ENCODE measurements around the gene FOS.

FOS gene
- 1.2 to 1,195 (median 72.6) reads per million in 17 experiments for total RNA-seq

DNA sequence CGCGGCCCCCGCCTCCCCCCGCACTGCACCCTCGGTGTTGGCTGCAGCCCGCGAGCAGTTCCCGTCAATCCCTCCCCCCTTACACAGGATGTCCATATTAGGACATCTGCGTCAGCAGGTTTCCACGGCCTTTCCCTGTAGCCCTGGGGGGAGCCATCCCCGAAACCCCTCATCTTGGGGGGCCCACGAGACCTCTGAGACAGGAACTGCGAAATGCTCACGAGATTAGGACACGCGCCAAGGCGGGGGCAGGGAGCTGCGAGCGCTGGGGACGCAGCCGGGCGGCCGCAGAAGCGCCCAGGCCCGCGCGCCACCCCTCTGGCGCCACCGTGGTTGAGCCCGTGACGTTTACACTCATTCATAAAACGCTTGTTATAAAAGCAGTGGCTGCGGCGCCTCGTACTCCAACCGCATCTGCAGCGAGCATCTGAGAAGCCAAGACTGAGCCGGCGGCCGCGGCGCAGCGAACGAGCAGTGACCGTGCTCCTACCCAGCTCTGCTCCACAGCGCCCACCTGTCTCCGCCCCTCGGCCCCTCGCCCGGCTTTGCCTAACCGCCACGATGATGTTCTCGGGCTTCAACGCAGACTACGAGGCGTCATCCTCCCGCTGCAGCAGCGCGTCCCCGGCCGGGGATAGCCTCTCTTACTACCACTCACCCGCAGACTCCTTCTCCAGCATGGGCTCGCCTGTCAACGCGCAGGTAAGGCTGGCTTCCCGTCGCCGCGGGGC, at the start of gene FOS:
Gene FOS, plus strand, starts transcription at position 407 of the 731 bp plus-strand sequence. Its CDS starts 155 bp downstream, at position 562.
- DNase-seq = peak; percentile 94 to 97 (median 96)

DNA sequence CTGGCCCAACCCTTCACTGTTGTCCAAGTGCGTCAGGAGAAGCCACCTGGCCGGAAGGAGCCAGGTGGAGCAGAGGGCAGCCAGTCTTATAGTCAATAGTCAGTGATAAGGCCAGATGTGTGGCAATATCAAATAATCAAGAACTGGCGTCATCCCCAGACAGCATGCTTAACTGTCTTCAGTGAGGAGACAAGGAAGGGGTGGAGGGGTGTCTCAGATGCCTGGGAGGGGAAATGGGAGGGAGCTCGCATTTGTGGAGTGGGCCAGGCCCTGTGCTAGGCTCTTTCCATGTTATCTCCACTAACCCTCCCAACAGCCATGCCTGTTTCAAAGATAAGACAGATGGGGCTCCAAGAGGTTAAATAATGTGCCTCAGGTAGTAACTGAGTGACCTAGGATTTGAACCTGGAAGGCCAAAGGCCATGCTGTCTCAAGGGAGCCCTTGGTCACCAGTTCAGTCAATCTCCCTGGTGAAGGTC, 48.9 kb upstream of the FOS start:
- DNase-seq = no peak

DNA sequence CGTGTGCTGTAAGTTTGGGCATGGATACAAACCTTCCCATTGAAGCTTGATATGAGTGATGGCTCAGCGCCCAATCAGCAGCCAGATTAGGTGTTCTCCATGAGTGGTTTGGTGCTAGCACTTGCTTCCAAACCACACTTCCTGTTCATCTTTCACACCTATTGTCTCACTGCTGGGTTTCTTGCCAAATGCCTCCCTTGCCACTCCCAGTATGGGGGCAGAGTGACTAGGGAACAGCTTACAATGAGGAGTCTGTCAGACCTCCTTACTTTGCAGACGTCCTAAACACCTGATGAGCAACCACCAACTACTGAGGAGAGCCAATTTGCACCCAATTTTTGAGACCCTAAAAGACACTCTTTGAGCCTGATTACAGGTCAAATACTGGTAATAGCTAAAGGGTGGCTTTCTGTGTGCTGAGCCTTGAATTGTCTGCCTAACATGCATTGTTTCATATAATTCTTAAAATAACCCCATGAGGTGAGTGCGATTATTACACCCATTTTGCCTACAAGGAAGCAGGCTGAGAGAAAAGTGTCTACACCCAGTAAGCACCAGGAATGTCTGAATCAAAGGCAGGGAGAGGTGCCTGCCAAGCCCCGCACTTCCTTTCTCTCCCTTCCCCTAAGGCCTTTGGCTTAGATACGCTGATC, 48.4 kb upstream of the FOS start:
- peak; percentile 34 to 59 (median 49) for DNase-seq

DNA sequence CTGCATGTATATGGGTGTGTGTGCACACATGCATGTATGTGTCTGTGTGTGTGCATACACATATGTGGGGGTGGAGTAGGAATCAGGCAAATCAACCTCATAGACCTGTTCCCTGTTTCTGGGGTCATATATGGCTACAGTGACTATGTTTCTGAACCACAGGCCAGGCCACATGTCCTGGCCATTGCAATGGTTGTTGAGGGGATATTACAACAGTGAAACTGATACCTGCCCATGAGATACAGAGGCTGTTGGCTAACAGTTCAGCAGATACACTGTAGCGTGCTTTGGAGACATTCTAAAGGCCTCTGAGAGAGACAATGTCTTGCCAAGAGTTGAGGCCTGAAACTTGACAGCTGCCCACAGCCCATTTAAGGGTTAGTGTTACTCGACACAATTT, 47.3 kb upstream of the FOS start:
- DNase-seq = no peak

DNA sequence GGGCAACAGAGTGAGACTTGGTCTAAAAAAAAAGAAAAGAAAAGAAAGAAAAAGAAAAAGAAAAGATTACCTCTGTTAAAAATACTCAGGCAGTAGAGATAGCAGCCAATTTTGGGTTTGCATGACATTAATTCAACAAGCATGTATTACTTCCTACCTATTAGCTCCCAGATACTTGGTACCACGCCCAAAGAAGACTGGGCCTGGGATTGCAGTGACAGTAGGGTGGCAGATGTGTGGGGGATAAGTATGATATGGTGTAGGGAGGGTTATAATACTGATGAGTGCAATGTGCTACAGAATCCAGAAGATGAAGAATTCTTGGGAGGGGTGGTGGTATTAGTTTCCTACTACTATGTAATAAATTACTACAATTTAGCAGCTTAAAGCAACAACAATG, 46.4 kb upstream of the FOS start:
- DNase-seq = no peak

DNA sequence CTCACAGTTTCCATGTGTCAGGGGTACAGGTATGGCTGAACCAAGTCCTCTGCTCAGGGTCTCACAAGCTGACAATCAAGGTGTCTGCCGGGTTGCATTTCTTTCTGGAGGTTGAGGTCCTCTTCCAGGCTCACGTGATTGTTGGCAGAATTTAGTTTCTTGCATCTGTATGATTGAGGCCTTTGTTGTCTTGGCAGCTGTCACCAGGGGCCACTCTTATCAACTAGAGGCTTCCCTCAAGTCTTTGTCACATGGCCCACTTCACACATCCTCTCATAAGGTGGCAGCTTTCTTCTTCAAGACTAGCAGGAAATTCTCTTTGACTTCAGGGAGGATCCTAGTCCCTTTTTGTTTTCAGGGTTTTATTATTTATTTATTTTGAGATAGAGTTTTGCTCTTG, 46.0 kb upstream of the FOS start:
- DNase-seq = peak in 1 of 4 experiments; percentile 18

DNA sequence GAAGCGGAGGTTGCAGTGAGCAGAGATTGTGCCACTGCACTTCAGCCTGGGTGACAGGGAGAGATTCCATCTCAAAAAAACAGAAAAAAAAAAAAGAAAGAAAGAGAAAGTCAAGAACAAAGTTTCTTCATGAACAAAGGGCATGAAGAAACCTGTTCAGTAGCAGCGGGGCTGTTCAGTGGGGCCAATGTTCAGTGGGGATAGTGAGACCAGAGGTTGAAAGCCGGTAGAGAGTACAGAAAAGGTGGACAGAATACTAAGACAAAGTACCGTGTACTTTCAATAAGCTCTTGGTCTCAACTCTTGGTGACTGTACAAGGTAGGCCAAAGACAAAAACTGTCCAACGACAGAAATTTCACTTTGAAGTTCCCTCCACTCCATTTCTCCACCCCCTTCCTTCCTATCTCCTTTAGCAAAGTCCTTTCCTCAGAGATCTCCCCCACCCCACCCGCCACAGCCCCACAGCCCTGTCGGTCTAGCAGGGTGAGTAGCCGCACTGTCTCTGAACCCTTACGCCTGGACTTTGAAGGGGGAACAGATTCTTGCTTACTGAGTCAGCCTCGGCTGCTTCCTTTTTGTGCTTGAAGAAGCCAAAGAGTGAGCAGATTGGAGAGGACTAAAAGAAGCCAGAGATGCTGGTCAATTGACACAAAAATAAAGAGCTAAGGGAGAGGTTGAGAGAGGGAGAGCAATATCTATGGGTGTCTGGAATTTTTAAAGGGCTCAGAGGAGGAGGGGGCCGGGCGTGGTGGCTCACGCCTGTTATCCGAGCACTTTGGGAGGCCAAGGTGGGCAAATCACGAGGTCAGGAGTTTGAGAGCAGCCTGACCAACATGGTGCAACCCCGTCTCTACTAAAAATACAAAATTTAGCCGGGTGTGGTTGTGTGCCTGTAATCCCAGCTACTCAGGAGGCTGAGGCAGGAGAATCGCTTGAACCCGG, 44.2 kb upstream of the FOS start:
- DNase-seq = peak; percentile 84 to 94 (median 90)

DNA sequence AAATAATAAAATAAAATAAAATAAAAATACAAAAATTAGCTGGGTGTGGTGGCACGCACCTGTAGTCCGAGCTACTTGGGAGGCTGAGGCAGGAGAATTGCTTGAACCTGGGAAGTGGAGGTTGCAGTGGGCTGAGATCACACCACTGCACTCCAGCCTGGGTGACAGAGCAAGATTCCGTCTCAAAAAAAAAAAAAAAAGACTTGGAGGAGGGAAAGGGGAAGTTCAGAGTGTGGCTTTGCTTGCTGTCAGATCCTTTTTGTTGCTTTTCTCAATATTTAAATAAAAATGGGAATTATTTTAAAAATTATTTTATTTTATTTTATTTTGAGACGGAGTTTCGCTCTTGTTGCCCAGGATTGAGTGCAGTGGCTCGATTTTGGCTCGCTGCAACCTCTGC, 43.4 kb upstream of the FOS start:
- DNase-seq = peak; percentile 22 to 76 (median 65)

DNA sequence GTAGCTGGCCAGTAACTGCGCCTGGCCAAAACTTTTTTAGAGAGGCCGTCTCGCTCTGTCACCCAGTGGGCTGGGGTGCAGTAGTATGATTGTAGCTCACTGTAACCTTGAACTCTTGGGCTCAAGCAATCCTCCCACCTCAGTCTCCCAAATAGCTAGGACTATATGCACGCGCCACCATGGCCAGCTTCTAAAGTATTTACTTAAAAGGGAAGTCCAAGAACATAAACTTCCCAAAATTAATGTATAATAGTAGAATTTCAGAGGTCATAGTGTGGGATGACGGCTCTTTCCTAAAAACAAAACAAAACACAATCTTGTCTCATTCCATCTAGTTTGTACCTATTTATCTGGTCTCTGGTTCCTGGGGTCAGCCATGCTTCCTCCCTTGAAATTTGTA, 42.2 kb upstream of the FOS start:
- peak; percentile 47 to 69 (median 60) for DNase-seq

DNA sequence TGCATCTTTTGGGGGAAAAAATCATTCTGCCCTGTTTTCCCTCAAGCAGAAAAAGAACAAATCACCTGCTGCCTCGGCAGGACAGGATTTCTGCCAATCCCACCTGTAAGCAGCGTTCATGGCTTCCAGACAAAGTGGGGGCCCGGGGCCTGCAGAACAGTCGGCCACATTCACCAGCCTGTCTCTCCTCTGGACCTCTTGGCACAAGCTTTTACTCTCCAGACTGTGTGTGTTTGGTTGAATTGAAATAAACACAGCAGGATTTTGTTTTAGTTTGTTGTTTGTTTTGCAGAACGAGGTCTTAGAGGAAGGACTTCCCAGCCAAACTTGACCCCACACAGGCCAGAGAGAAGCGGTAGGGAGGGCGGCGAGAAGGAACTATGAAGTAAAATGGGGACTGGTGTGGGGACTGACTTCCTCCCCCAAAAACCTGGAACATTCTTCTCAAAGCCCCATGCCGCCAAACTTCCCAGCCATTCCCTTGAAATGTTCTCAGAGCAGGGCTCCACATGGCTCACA, 41.7 kb upstream of the FOS start:
- DNase-seq = peak; percentile 27 to 58 (median 46)

DNA sequence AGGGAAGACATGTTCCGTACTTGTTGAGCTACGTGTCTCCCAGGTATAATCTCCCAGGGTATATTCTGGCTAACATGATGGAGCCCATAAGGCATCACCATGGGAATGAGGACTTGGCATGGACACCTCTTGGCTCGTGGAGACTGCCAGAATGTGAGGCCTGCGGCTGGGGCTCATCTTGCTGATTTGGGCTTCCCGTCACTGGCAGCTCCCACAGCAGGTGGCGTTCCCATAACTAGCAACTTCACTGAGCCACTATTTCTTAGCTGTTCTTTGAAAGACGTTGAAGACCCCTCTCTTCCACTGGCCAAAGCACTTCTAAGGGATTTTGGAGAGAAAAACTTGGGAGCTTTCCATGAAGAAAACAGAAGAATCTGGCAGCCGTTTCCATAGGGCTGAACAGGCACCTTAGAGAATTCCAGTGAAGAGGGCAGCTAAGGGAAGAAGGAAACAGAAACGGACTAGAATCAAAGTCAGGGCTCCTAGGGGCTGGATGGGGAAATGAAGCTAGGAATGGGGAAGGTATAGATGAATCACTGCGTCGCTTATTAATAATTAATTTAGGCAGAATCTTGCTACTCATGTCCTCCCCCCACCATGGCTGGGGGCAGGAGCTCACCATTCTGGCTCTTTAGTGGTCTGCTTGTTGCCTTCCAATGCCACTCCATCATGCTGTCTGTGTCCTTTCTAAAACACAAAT, 39.7 kb upstream of the FOS start:
- peak in 3 of 4 experiments; percentile 32 to 61 (median 49) for DNase-seq

DNA sequence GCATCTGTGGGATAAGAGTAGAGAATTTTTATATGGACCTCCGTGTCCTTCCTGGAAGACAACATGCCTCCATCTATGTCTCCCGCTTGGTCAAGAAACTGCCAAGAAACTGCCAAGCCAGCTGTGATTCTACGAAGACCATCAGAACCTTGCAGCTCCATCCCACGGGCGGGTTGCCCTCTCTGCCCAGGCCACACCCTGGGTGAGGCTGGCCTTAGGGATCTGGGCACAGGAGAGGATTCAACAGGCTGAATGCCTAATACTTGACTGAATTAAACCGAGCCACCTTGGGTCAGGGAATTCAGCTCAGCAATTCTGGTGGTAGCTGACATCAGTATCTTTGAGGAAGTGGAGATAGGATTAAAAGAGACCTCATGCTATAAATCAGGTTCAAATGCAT, 37.8 kb upstream of the FOS start:
- no peak for DNase-seq

DNA sequence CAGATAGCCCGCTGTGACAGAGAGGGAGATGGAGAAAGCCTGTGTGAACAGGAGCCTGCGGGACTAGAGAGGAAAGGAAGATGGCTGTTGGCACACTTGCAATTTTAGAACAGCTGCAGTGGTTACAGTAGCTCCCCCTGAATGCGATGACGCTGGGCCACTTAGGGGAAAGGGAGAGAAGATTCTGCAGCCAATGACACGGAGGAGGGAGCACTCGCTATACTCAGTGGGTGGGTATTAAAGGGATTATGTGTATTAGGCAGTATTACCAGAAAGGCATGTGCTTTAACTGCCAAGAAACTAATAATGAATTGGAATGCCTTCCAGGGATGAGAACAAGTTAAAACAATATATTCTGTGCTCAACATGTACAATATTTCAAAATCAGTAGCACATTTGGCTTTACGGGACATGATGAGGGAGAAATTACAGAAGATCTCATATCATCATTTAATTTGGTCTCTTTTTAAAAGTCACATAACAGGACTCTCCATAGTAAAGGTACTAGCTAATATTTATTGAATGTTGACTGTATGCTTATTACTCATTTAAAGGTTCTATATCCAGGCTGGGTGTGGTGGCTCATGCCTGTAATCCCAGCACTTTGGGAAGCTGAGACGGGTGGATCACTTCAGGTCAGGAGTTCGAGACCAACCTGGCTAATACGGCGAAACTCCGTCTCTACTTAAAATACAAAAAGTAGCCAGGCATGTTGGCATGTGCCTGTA, 35.9 kb upstream of the FOS start:
- no peak for DNase-seq

DNA sequence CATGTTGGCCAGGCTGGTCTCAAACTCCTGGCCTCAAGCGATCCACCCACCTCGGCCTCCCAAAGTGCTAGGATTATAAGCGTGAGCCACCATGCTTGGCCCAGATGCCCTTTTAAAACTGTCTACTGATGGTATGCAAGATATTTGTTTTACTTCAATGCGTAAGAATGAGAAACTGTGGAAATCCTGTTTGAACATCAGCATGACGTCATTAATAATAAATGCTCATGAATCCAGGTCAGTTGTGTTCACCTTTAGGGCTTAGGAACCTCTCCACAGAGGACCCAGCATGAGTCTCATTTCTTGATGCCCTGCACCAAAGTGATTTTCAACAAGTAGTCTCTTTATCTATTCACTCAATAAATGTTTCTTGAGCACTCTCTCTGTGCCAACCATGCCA, 34.5 kb upstream of the FOS start:
- DNase-seq = no peak

DNA sequence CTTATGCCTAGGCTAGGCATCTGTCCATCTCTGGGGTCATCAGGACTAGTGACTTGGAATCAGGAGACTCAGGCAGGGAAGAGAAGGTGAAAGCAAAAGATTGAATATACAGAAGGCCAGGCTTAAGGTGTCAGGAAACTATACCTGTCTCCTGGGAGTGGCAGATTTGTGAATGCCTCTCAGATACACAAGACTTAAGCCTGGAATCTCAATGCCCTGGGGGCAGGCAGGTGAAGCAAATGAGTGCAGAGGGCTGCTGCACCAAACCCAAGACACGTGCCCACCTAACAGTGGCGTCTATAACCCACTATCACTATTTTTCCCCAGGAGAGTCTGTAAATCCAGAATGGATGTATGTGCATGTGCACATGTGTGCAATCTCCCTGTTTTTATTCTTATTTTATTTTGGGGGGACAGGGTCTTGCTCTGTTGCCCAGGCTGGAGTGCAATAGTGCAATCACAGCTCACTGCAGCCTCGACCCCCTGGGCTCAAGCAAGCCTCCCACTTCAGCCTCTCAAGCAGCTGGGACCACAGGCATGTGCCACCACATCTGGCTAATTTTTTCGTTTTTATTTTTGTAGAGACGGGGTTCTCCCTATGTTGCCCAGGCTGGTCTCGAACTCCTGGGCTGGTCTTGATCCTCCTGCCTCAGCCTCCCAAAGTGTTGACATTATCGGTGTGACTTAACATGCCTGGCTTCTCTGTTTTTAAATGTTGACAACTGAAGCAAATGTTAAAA, 31.9 kb upstream of the FOS start:
- no peak for DNase-seq

DNA sequence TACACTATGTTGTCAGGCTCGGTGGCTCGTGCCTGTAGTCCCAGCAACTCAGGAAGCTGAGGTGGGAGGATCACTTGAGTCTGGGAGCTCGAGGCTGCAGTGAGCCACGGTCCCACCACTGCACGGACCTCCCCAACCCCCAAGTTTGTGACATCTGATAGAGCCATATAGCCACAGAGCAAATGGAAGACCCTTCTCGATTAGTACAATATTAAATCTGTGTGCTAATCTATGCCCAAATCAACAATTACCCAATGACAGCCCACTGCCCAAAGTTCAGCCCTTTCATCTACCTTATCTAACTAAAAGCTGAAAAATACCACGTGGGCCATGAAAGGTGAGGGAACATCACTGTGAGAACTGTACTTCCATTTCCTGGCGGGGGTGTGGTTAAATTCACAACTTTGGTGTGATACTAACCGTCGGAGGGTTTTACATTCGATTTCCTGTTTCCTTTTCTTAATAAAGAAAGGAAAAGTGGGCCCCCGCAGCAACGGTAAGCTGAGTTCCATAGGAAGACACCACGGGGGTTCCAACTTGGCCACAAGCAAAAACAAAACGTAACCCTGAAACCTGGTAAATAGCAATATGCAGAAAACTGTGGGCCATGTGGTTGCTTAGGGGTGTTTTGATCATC, 31.2 kb upstream of the FOS start:
- peak in 1 of 4 experiments; percentile 37 for DNase-seq

DNA sequence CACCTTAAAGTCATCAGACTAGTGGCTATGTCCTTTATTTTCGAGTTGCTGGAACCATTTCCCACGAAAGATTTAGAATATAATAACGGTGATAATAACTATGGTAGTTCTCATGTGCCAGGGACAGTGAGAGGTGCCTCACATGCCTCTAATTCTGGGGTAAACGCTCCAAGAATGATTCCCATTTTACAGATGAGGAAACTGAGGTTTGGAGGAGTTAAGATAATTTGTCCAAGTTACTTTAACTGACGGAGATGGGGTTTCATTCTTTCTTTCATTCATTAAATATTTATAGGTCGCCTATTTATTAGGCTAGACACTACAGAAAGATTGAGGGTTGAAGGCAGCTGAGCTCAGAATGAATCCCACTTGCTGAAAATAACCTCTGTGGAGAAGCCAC, 30.7 kb upstream of the FOS start:
- DNase-seq = no peak

DNA sequence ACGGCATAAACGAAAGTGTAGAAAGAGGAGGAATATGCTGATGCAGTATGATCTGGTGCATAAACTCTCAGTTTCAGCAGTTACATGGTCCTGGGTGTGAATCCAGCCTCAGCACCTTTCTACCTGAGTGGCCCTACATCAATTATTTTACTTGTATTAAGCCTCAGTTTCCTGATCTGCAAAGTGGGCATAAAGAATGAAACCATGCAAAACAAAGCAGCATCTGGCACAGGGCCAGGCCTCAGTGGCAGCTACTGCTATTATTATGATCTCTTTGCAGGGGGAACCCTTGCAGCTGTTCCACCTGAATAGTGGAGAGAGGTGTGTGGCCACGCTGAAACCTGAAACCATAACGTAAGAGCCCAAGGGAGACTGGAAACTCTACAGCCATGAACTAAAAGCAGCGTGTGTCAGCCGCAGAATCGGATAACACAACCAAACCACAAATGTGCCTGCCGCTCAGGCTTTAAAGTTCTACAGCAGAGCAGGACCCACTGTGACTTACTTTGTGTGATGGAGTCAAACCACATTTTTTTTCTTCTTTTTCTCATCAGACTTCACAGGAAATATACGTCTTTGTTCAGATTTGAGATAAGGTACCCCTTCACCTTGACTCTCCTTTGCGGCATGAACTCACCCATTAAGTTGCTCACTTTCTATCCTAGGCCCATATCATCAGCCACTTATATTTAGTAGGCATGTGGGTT, 29.2 kb upstream of the FOS start:
- no peak for DNase-seq

DNA sequence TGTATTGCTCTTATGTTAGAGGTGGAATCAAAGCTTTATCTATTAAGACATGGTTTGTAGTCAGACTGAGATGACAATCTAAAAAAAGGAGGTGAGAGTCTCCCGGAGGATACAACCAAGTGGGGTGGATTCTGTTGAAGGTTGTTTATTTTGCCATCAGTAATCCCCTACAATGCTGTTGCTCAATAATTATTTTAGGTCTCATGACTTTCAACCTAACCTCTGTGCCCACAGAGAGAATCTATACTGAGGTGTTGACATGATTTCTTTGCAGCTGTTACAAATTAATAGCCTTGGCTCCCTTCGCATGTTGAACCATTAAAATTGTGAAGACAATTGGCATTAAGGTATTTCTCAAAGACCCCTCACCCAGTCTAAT, 28.7 kb upstream of the FOS start:
- no peak for DNase-seq
